Activated naive CD4-positive, alpha-beta T cell treated with anti-CD3 and anti-CD28 coated beads, Interleukin-2, amount 50 U/mL, for 24 hours (primary cell): Measurements from ENCODE around the gene LIMCH1.

Experiments
- H3K27ac Mint-ChIP-seq: one replicate; pipeline ENCODE4 v1.8.0; 2021; ENCODE audit warnings: mild to moderate bottlenecking, mixed read lengths
- H3K27me3 Mint-ChIP-seq: one replicate; pipeline ENCODE4 v1.8.0; 2021; ENCODE audit warnings: mixed read lengths
- H3K36me3 Mint-ChIP-seq: one replicate; pipeline ENCODE4 v1.8.0; 2021; ENCODE audit warnings: mixed read lengths
- H3K4me1 Mint-ChIP-seq: one replicate; pipeline ENCODE4 v1.8.0; 2021; ENCODE audit warnings: mixed read lengths
- H3K4me3 Mint-ChIP-seq: one replicate; pipeline ENCODE4 v1.8.0; 2021; ENCODE audit warnings: mild to moderate bottlenecking, mixed read lengths
- H3K9me3 Mint-ChIP-seq: one replicate; pipeline ENCODE4 v1.8.0; 2021; ENCODE audit warnings: mixed read lengths

The LIMCH1 gene

DNA sequence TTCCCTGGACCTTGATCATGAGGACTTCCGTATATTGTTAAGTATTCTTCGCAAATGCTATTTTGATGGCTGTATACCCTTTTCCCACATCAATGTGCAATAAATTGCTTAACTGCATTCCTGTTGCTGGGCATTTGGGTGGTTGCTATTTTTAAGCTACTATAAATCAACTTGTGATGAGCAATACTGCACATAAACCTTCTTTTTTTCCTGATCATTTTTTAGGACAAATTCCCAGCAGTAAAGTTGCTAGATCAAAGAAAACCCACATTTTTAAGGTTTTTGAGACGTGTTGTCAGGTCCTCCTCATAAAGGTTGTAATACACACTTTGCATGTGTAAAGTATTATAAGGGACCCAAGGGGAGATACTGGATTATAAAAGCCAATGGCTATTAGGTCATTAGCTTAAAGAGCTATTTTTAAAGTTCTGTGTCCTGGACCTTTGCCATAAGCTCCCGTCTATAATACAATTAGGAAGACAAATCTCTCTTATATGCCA lies 35.6 kb downstream of the LIMCH1 start:
- Mint-ChIP-seq H3K9me3 (no peaks in the 10 kb centered on the region), H3K27me3 (no peaks in the 10 kb centered on the region), H3K4me1 (no peaks in the 10 kb centered on the region), H3K27ac (no peak overlapping the region), H3K36me3 (no peaks in the 10 kb centered on the region), H3K4me3 (no peak overlapping the region)

DNA sequence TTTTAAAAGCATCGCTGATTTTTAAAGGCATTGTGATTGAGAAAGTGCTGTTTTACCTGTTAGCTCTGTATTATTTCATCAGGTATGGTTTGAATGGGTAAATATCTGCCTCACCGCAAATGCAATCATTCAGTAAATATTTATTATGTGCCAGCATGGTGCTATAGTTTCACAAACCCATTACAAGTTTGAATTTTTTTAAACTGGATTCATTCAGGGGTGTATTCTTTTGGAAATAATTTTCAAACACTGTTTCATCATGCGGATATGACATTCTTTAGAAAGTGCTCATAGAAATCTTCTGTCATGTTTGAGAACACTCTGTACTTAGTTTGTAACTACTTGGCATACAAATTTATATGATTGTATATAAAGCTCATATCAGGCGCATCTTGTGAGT lies 37.2 kb downstream of the LIMCH1 start:
- Mint-ChIP-seq H3K4me1 (no peaks in the 10 kb centered on the region), H3K27me3 (no peaks in the 10 kb centered on the region), H3K9me3 (no peaks in the 10 kb centered on the region), H3K4me3 (no peak overlapping the region), H3K27ac (no peak overlapping the region), H3K36me3 (no peaks in the 10 kb centered on the region)

- Mint-ChIP-seq H3K4me3 (no peak overlapping the region), H3K27me3 (no peaks in the 10 kb centered on the region), H3K36me3 (no peaks in the 10 kb centered on the region), H3K4me1 (no peaks in the 10 kb centered on the region), H3K9me3 (no peaks in the 10 kb centered on the region), H3K27ac (no peak overlapping the region)
Observed at GRCh38 chr4:41575665-41576064, 37.7 kb downstream of the LIMCH1 start.

DNA sequence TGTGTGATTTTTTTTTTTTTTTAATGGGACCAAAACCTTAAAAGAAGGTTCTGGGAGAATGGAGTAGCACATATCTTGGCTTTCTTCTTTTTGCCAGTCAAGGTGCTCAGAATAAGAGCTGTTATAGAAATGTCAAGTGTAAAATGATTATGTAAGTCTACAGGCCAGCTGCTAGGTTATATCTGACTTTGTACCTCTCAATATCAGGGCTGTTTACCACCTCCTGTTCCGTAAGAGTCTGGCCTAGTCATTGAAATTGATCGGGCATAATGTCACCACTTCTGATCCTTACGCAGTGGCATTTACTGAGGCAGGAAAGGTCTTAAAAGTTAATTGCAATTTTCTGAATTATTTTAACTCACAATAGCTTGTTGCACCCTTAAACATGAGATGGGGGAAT lies 41.1 kb downstream of the LIMCH1 start:
- Mint-ChIP-seq H3K4me1 (no peaks in the 10 kb centered on the region), H3K9me3 (no peaks in the 10 kb centered on the region), H3K36me3 (no peaks in the 10 kb centered on the region)

GRCh38 chr4:41579526-41579925 lies 41.6 kb downstream of the LIMCH1 start:
- H3K9me3 Mint-ChIP-seq, result no peaks in the 10 kb centered on the region
- no peak overlapping the region for H3K27ac Mint-ChIP-seq
- no peaks in the 10 kb centered on the region for H3K4me1 Mint-ChIP-seq
- H3K36me3 Mint-ChIP-seq, result no peaks in the 10 kb centered on the region
- H3K27me3 Mint-ChIP-seq, result no peaks in the 10 kb centered on the region
- H3K4me3 Mint-ChIP-seq, result no peak overlapping the region

More for the DNA sequence above, 41.1 kb downstream of the LIMCH1 start:
- Mint-ChIP-seq H3K27me3 (no peaks in the 10 kb centered on the region), H3K27ac (no peak overlapping the region), H3K4me3 (no peak overlapping the region)

DNA sequence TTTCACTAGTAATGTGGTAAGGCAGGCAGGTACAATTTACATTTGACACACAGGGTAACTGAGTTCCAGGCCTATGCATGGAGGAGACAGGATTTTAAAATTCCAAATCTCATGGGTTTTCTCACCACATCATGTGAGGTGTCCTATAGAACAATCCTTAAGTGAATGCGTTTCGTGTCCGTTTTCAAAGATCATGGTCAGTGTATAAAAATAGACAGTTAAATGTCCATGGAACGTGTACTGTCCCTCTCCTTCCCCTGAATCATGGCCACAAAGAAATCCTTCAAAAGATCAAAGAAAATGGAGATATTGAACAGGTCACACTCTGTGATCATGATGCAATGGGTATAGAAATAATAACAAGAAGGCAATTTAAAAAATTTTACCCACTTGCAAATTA lies 42.0 kb downstream of the LIMCH1 start:
- no peaks in the 10 kb centered on the region for H3K27me3 Mint-ChIP-seq
- H3K27ac Mint-ChIP-seq, result no peak overlapping the region
- no peaks in the 10 kb centered on the region for H3K4me1 Mint-ChIP-seq
- H3K4me3 Mint-ChIP-seq, result no peak overlapping the region
- no peaks in the 10 kb centered on the region for H3K9me3 Mint-ChIP-seq
- H3K36me3 Mint-ChIP-seq, result no peaks in the 10 kb centered on the region

GRCh38 chr4:41586675-41587225 lies 48.8 kb downstream of the LIMCH1 start:
- Mint-ChIP-seq H3K4me3 (no peak overlapping the region), H3K27me3 (peaks cover 2% of the 10 kb centered on the region), H3K4me1 (no peaks in the 10 kb centered on the region)

GRCh38 chr4:41587286-41587685 lies 49.3 kb downstream of the LIMCH1 start:
- no peak overlapping the region for H3K4me3 Mint-ChIP-seq
- no peaks in the 10 kb centered on the region for H3K9me3 Mint-ChIP-seq
- H3K27me3 Mint-ChIP-seq, result peaks cover 2% of the 10 kb centered on the region
- H3K36me3 Mint-ChIP-seq, result no peaks in the 10 kb centered on the region
- no peaks in the 10 kb centered on the region for H3K4me1 Mint-ChIP-seq
- H3K27ac Mint-ChIP-seq, result no peak overlapping the region

More at GRCh38 chr4:41586675-41587225, 48.8 kb downstream of the LIMCH1 start:
- Mint-ChIP-seq H3K27ac (no peak overlapping the region), H3K9me3 (no peaks in the 10 kb centered on the region), H3K36me3 (no peaks in the 10 kb centered on the region)

DNA sequence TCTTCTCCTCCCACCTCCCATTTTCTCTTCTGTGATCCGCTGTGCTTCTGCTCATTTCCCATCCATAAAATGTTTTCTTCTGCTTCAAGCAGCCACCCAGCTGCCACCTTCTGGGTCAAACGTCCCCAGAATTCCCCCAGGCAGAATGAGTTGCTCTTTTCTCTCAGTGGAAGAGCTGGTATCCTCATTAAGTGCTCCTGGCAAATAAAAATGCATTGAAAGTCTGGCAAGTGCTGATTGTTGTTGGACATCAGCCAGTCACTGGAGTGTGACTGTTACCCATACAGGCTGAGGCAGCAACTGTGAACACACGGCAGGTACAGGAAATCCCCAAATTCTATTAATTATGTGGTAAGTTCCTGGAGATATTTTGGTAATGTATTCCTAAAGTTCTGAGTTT lies 52.6 kb downstream of the LIMCH1 start:
- Mint-ChIP-seq H3K4me1 (no peaks in the 10 kb centered on the region), H3K9me3 (no peaks in the 10 kb centered on the region), H3K27me3 (peaks cover 4% of the 10 kb centered on the region), H3K4me3 (no peak overlapping the region), H3K36me3 (no peaks in the 10 kb centered on the region), H3K27ac (no peak overlapping the region)

- Mint-ChIP-seq H3K4me1 (no peaks in the 10 kb centered on the region), H3K36me3 (no peaks in the 10 kb centered on the region), H3K27me3 (peaks cover 4% of the 10 kb centered on the region), H3K4me3 (no peak overlapping the region), H3K27ac (no peak overlapping the region), H3K9me3 (no peaks in the 10 kb centered on the region)
Observed at GRCh38 chr4:41594432-41594831, 56.5 kb downstream of the LIMCH1 start.

DNA sequence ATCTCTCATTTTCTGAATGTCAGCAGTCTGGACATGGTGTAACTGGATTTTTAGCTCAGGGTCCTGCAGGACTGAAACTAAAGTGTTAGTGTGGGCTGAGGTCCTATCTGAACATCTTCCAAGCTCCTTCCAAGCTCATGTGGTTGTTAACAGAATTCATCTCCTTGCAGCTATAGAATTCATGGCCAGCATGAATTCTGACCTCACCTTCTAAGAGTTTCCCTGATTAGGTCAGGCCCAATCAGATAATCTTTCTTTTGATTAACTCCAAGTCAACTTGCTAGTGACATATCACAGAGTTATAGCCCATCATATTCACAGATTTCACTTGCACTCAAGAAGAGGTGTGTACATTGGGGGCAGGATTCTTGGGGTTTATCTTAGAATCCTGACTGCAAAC lies 59.5 kb downstream of the LIMCH1 start:
- H3K27me3 Mint-ChIP-seq, result peaks cover 3% of the 10 kb centered on the region
- H3K27ac Mint-ChIP-seq, result no peak overlapping the region
- H3K4me3 Mint-ChIP-seq, result no peak overlapping the region
- no peaks in the 10 kb centered on the region for H3K9me3 Mint-ChIP-seq
- no peaks in the 10 kb centered on the region for H3K36me3 Mint-ChIP-seq
- H3K4me1 Mint-ChIP-seq, result no peaks in the 10 kb centered on the region

GRCh38 chr4:41598580-41598979 lies 60.6 kb downstream of the LIMCH1 start:
- no peak overlapping the region for H3K4me3 Mint-ChIP-seq
- no peaks in the 10 kb centered on the region for H3K4me1 Mint-ChIP-seq
- H3K27me3 Mint-ChIP-seq, result peaks cover 4% of the 10 kb centered on the region
- H3K27ac Mint-ChIP-seq, result no peak overlapping the region
- no peaks in the 10 kb centered on the region for H3K9me3 Mint-ChIP-seq
- H3K36me3 Mint-ChIP-seq, result no peaks in the 10 kb centered on the region

DNA sequence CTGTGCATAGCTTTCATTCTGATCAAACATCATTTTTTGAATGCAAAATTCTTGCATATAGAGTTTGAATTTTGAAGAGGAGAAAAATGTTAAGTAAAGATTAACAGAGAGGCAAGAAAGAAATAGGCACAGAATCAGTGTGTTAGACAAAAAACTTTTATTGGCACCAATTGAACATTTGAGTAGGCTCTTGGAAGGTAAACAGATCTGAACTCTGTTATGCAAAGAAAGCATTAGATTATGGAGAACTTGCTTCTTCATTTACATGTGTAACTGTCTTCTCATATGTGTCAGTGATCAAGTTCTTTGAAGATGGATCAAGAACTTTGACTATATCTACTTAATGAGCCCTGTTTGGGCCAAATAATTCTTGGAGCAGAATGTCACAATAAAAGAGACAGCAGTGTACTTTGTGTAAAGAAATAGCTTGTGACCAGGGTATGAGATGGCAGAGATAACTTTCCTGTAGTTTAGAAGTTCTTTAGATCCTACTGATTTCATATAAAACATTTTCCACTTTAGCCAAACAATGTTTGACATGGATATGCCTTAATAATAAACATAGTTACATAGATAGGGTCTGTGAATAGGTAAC lies 61.3 kb downstream of the LIMCH1 start:
- Mint-ChIP-seq H3K27ac (no peak overlapping the region), H3K36me3 (no peaks in the 10 kb centered on the region), H3K4me1 (no peaks in the 10 kb centered on the region), H3K9me3 (no peaks in the 10 kb centered on the region), H3K4me3 (no peak overlapping the region), H3K27me3 (peaks cover 4% of the 10 kb centered on the region)

GRCh38 chr4:41600243-41600912 lies 62.4 kb downstream of the LIMCH1 start:
- no peaks in the 10 kb centered on the region for H3K4me1 Mint-ChIP-seq
- no peak overlapping the region for H3K4me3 Mint-ChIP-seq
- peaks cover 4% of the 10 kb centered on the region for H3K27me3 Mint-ChIP-seq
- no peak overlapping the region for H3K27ac Mint-ChIP-seq
- no peaks in the 10 kb centered on the region for H3K9me3 Mint-ChIP-seq
- H3K36me3 Mint-ChIP-seq, result no peaks in the 10 kb centered on the region

DNA sequence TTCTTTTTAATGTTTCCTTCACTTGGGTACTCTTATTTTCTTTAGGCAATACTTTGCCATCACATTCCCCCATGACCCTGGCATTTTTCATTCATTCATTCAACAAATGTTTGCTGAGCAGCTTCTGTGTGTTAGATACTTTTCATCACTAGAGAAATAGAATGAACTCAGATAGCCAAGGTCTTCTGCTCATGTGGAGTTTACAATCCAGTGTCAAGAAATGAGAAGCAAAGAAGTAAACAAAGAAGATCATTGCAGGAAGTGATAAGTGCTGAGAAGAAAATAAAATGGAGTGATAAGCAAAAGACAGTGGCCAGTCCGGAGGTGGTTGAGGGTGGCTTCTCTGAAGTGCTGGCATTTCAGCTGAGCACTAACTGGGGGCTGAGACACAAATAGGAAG lies 63.1 kb downstream of the LIMCH1 start:
- no peak overlapping the region for H3K4me3 Mint-ChIP-seq
- H3K27me3 Mint-ChIP-seq, result peaks cover 4% of the 10 kb centered on the region
- no peaks in the 10 kb centered on the region for H3K4me1 Mint-ChIP-seq
- no peaks in the 10 kb centered on the region for H3K36me3 Mint-ChIP-seq
- no peak overlapping the region for H3K27ac Mint-ChIP-seq
- H3K9me3 Mint-ChIP-seq, result no peaks in the 10 kb centered on the region

GRCh38 chr4:41602113-41602512 lies 64.2 kb downstream of the LIMCH1 start:
- Mint-ChIP-seq H3K27me3 (peaks cover 4% of the 10 kb centered on the region), H3K27ac (no peak overlapping the region), H3K4me1 (no peaks in the 10 kb centered on the region), H3K36me3 (no peaks in the 10 kb centered on the region), H3K4me3 (no peak overlapping the region), H3K9me3 (no peaks in the 10 kb centered on the region)
